ENCODE results near the gene UBP1. TPM values are rescaled to one million over a fixed set of nuclear protein-coding genes. Genes with fewer than 3 reads are reported as not detected.

UBP1 gene
- total and polyA plus RNA-seq, 2 donors (not counting 1 experiment from before 2014, with no cell fraction given) = 50.7 to 75.4 TPM

DNA sequence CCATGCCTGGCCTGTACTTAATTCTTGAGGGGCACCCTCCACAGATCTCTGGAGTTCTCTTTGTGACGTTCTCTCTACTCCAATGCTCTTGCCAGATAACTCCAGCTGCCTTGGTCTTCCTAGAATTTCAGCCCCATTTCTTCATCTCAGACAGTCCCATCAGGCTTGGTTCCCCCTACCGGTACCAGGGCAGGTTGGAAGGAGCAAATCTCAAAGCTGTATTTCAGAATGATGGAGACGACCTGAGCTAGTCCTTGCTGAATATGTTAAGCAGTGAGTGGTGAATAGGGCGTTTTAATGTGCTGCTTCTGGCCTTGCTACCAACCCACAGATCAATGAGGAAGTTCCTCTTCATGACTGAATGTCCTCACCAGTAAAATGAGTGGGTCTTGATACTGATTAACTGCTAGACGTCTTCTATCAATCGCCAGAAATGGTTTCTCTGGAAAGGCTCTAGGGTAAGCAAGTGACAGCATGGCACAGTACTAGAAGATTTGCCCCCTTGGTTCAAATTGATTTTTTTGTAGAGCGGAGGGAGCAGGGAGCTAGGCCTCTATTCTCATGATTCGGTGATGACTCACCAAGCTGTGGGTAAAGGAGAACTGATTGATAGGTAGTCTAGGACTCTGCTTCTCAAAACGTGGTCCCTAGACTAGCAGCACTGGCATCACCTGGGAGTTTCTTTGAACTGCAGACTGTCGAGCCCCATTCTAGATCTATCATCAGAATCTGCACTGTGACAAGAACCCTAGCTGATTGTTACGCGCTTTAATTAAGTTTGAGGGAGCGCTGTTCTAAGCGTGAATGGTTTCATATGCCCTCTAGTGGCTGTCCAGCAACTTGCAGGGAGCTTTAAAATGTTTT, 67.8 kb downstream of the UBP1 start:
- peaks cover 20% of the 10 kb centered on the region for H3K27me3 Mint-ChIP-seq
- ATAC-seq (ENCODE audit: low read depth) (peak; percentile 49), DNase-seq (peak; percentile 68)
- H3K27ac Mint-ChIP-seq = no peak overlapping the region
- intact Hi-C loops (cut with micrococcal nuclease) = loop anchor here (1.0 kb wide), 1 partner anchor 298 kb away; no protein-coding TSS in a partner anchor
- no peaks in the 10 kb centered on the region for H3K36me3 ChIP-seq (replicated peaks in 1 of 2; ENCODE audit: control extremely low read depth in 1 of 2, control insufficient read depth in 1 of 2, extremely low read depth in 1 of 2, insufficient read depth in 2 of 2, low read length in 1 of 2)
- TF ChIP-seq, protein P1, sequence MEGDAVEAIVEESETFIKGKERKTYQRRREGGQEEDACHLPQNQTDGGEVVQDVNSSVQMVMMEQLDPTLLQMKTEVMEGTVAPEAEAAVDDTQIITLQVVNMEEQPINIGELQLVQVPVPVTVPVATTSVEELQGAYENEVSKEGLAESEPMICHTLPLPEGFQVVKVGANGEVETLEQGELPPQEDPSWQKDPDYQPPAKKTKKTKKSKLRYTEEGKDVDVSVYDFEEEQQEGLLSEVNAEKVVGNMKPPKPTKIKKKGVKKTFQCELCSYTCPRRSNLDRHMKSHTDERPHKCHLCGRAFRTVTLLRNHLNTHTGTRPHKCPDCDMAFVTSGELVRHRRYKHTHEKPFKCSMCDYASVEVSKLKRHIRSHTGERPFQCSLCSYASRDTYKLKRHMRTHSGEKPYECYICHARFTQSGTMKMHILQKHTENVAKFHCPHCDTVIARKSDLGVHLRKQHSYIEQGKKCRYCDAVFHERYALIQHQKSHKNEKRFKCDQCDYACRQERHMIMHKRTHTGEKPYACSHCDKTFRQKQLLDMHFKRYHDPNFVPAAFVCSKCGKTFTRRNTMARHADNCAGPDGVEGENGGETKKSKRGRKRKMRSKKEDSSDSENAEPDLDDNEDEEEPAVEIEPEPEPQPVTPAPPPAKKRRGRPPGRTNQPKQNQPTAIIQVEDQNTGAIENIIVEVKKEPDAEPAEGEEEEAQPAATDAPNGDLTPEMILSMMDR (IDR thresholded peaks at IDR 0.05) = peak; percentile 93
- TF ChIP-seq EZH2 (IDR thresholded peaks at IDR 0.05; ENCODE audit: borderline replicate concordance, insufficient read depth, low read depth, low read length, poor library complexity, severe bottlenecking) = no peak
- H3K4me1 Mint-ChIP-seq = peaks cover 3% of the 10 kb centered on the region
- POLR2A ChIA-PET = no interaction called here
- 51% methylated on average over 11 of the region's 14 CpGs for WGBS (ENCODE audit: insufficient coverage)
- H3K4me3 Mint-ChIP-seq = no peak overlapping the region
- H3K27me3 ChIP-seq (replicated peaks in 1 of 4; ENCODE audit: control extremely low read depth in 1 of 4, control insufficient read depth in 3 of 4, insufficient read depth in 4 of 4, low read length in 3 of 4) = peaks cover 0 to 5% (median 1%) of the 10 kb centered on the region in 4 experiments
- H3K9me3 ChIP-seq (ENCODE audit: control extremely low read depth in 1 of 3, control insufficient read depth in 2 of 3, insufficient read depth in 1 of 3, low read length in 2 of 3) = no peaks in the 10 kb centered on the region
- peaks cover 3% of the 10 kb centered on the region for H3K9me3 Mint-ChIP-seq (ENCODE audit: insufficient read depth)
- H3K4me1 ChIP-seq (ENCODE audit: control insufficient read depth in 2 of 2, insufficient read depth in 2 of 2, low read length in 2 of 2) = peaks cover 4 to 6% of the 10 kb centered on the region in 2 donors
- H3K4me2 ChIP-seq (replicated peaks; ENCODE audit: low read depth, low read length, poor library complexity, severe bottlenecking) = peak overlapping the region; percentile 6
- no peak overlapping the region for H3K4me3 ChIP-seq (ENCODE audit: control extremely low read depth in 1 of 5, extremely low read depth in 1 of 5, insufficient read depth in 1 of 5, low read depth in 2 of 5, low read length in 4 of 5)
- peak overlapping the region; percentile 23 for H2AFZ ChIP-seq (ENCODE audit: insufficient read depth, low read depth, low read length, poor library complexity, severe bottlenecking)
- H3K79me2 ChIP-seq (ENCODE audit: control insufficient read depth, insufficient read depth, low read length) = no peaks in the 10 kb centered on the region
- H3K9ac ChIP-seq (ENCODE audit: low read length) = no peak overlapping the region
- CTCF ChIA-PET = interaction anchor here (0.5 to 5.1 kb wide), 43 partner anchors 8 to 858 kb away, joined by 3 to 138 read pairs (median 4); partner anchors contain the start of gene PDCD6IP
- H3K27ac ChIP-seq (ENCODE audit: low read length in 2 of 2) = no peak overlapping the region
- H4K20me1 ChIP-seq (ENCODE audit: control insufficient read depth, insufficient read depth, low read length, poor library complexity, severe bottlenecking) = no peaks in the 10 kb centered on the region
